Heart right ventricle (tissue), 16 donors: ENCODE data around the gene DPF3. TPM values are rescaled to one million over a fixed set of nuclear protein-coding genes. Genes with fewer than 3 reads are reported as not detected.

Experiments
- ATAC-seq, 8 donors: fragments of 200-7000 bp; cut with Tn5 transposase; one replicate each; pipeline ENCODE4 v1.9.1; 2020; ENCODE audit warnings: mild to moderate bottlenecking in 8 of 8, moderate library complexity in 8 of 8, moderate number of reproducible peaks in 1 of 8
- DNase-seq, 2 donors: peaks; one replicate each; pipeline ENCODE4 v3.0.0-alpha.2; 2020
- H3K27ac ChIP-seq, 10 donors: fragments of 200-600 bp; sonication (generic) in 2 of 10; one replicate each; pipeline versions ENCODE4 v1.5.0 to v1.8.0; 2020 to 2022; ENCODE audit warnings: mild to moderate bottlenecking in 3 of 10
- H3K27me3 ChIP-seq, 7 donors: fragments of 200-600 bp; one replicate each; pipeline ENCODE4 v1.8.0; 2021 to 2022; ENCODE audit warnings: mild to moderate bottlenecking in 2 of 7
- H3K36me3 ChIP-seq, 9 donors: fragments of 200-600 bp; sonication (generic) in 1 of 9; one replicate each; pipeline versions ENCODE4 v1.5.0 to v1.8.0; 2020 to 2022; ENCODE audit warnings: mild to moderate bottlenecking in 2 of 9
- H3K4me1 ChIP-seq, 9 donors: fragments of 200-600 bp; sonication (generic) in 1 of 9; one replicate each; pipeline versions ENCODE4 v1.5.0 to v1.8.0; 2020 to 2022; ENCODE audit warnings: mild to moderate bottlenecking in 4 of 9
- H3K4me3 ChIP-seq, 10 donors: fragments of 200-600 bp; sonication (generic) in 2 of 10; one replicate each; pipeline versions ENCODE4 v1.5.0 to v1.8.0; 2020 to 2022; ENCODE audit warnings: mild to moderate bottlenecking in 7 of 10, moderate library complexity in 2 of 10
- H3K9me3 ChIP-seq, 11 donors: fragments of 200-600 bp in 10 of 11; sonication (generic) in 2 of 11; one replicate each; pipeline versions ENCODE4 v1.5.0 to v1.8.0; 2013 to 2022; ENCODE audit warnings: mild to moderate bottlenecking in 2 of 11, control low read depth in 1 of 11, moderate library complexity in 1 of 11
- CTCF ChIP-seq, 9 donors: fragments of 200-600 bp; sonication (generic) in 2 of 9; IDR thresholded peaks; one replicate each; pipeline versions ENCODE4 v1.5.0 to v1.8.0; 2021 to 2022; ENCODE audit warnings: antibody characterized with exemption in 9 of 9, mild to moderate bottlenecking in 5 of 9, moderate library complexity in 1 of 9
- WGBS, 2 donors: extraction: QIAGEN DNeasy Blood & Tissue Kit; methylation state at CpG; one replicate each; pipeline ENCODE4 v1.1.7; 2013; ENCODE audit warnings: inconsistent platforms in 1 of 2; 5-methylcytosine and 5-hydroxymethylcytosine counted together
- intact Hi-C, 10 donors: fragments of 100-400 bp; cut with DNase I; formaldehyde crosslinking; loops; one replicate each; pipeline versions ENCODE4 v1.11.1 to v1.14.2; 2022
- polyA plus RNA-seq, 2 donors: library from polyadenylated mRNA; stranded (reverse); fragments of 200-250 nt; gene quantifications; one replicate each; pipeline ENCODE4 v1.2.3, GENCODE V29; 2013
- total RNA-seq, 10 donors: library from RNA; stranded (reverse); fragmentation: NEBNext Ultra II Directional in 3 of 10; extraction: Animal tissue kit (Norgen Biotek cat#: 25700) in 3 of 10; gene quantifications; one replicate each; pipeline versions ENCODE4 v1.2.1 to v1.2.4, GENCODE V29; 2021 to 2023
- donor health status: Arrhythmogenic right ventricular cardiomyopathy.
- donor health status: ischemic (EF 13 %, LVEDD 7.1; RV severe dilation, severe dysfunction).
- donor health status: healthy with polysubstance abuse.
- donor health status: DM: no; HTN: yes; CAD: no.
- donor health status: DM: no; HTN: no; CAD: no.
- donor health status: ischemic (EF 25% LVEDD 6.9; RV normal size, moderate dysfunction).
- donor health status: ischemic (EF 25% LVEDD 5.7; RV mildly dilated, moderate dysfunction).
- donor health status: healthy.
- donor health status: DM: yes; HTN: yes; CAD: no.
- donor health status: Ischemic cardiomyopathy.
- donor health status: ischemic (EF 35%, LVEDD 5.7; RV mildly dilated, moderate dysfunction).
- donor health status: nonischemic (EF 11% LVEDD 7.7; RV severe dilation, severe dysfunction).
- donor health status: DM: yes; HTN: yes; CAD: no.
- donor health status: PGD.
- donor health status: ischemic (EF 29% LVEDD 5.4; RV normal size, mild dysfunction).
- donor health status: nonischemic (EF 23%, LVEDD 6.1; RV moderate dilation, normal function).

Gene DPF3
- total and polyA plus RNA-seq, 12 donors, result 3.8 to 52.3 (median 35.6) TPM

GRCh38 chr14:72812292-72812851 lies 81.5 kb downstream of the DPF3 start:
- Histone ChIP-seq H3K27me3 (no peaks in the 10 kb centered on the region), H3K4me1 (peaks cover 12 to 85% (median 44%) of the 10 kb centered on the region in 9 donors), H3K36me3 (no peaks in the 10 kb centered on the region), H3K4me3 (peak overlapping the region in 4 of 10 donors; percentile 8 to 28 (median 15)), H3K27ac (peak overlapping the region; percentile 72 to 90 (median 85)), H3K9me3 (no peaks in the 10 kb centered on the region)
- intact Hi-C loops, result loop anchor here in 7 of 10 donors (2.0 to 5.0 kb wide), 3 partner anchors 80 to 95 kb away; partner anchors contain the start of gene DPF3 (in 7 of the 7)
- peak; percentile 87 to 96 (median 92) for ATAC-seq
- DNase-seq, result peak; percentile 72 to 74
- 38 to 58% methylated on average over 17 of the region's 17 CpGs for WGBS, 2 donors
- TF ChIP-seq CTCF (IDR thresholded peaks at IDR 0.05), result peak in 3 of 9 donors; percentile 26 to 38 (median 30)

DNA sequence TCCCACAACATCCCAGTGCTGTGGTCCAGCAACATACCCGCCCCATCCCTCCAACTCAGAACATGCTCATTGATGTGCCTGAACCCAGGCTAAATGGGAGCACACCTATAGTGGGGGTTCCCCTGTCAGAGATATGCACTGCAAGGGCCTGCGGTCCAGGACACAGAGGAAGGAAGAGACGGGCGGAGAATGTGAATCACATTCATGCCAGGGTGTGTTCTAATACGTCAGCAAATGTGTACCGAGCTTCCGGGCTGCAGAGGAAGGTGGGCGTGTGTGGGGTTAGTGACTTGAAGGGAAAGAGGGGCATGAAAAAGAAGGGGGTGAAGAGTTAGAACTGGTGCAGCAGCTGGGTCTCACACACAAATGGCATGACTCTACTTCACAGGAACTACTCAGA lies 83.7 kb downstream of the DPF3 start:
- ATAC-seq, result no peak
- Histone ChIP-seq H3K27me3 (no peaks in the 10 kb centered on the region), H3K4me3 (no peak overlapping the region), H3K4me1 (peaks cover 12 to 80% (median 46%) of the 10 kb centered on the region in 9 donors), H3K27ac (peak overlapping the region in 9 of 10 donors; percentile 47 to 90 (median 82)), H3K9me3 (no peaks in the 10 kb centered on the region), H3K36me3 (no peaks in the 10 kb centered on the region)
- no peak for DNase-seq
- intact Hi-C loops, result loop anchor here in 6 of 10 donors (5.0 kb wide), 2 partner anchors 82 to 93 kb away; partner anchors contain the start of gene DPF3 (in 6 of the 6)
- 29 to 59% methylated on average over 8 of the region's 8 CpGs for WGBS, 2 donors
- no peak for TF ChIP-seq CTCF (IDR thresholded peaks at IDR 0.05)

DNA sequence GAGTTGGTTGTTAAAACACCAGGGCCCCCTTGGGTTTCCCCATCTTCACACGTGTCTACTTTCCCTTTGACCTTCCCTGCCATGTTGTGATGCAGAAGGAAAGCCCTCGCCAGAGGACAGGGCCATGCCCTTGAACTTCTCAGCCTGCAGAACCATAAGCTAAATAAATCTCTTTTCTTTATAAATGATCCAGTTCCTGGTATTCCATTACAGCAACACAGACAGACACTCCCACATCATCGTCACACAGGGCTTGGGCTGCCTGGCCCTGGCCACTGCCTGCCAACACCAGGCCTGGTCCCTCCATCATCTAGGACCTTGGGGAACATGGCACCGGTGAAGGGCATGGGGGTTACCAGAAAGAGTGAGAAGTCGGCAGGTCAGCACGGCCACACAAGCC lies 84.8 kb downstream of the DPF3 start:
- Histone ChIP-seq H3K9me3 (no peaks in the 10 kb centered on the region), H3K27me3 (no peaks in the 10 kb centered on the region), H3K4me3 (no peak overlapping the region), H3K4me1 (peaks cover 12 to 80% (median 41%) of the 10 kb centered on the region in 9 donors), H3K27ac (peak overlapping the region in 7 of 10 donors; percentile 8 to 90 (median 58)), H3K36me3 (no peaks in the 10 kb centered on the region)
- intact Hi-C loops, result no loop called here
- 66 to 73% methylated on average over 6 of the region's 6 CpGs for WGBS, 2 donors
- ATAC-seq (no peak), DNase-seq (no peak)
- no peak for TF ChIP-seq CTCF (IDR thresholded peaks at IDR 0.05)

DNA sequence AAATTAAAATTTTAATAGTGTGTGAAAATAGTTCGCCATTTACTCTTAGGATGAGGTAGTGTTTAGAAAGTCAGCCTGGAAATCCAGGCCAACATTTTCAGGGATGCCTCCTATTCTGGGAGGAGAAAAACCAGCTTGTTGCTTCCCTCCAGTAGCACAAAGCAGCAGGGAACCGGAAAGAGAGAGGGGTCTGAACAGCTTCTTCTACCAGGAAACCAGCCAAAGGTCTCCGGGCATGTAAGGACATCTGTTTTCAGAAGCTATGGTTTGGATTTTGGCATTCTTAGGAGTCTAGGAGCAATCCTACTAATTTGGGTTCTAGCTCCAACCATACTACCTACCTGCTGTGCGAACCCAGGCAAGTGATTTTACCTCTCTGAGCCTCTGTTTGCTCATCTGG lies 85.3 kb downstream of the DPF3 start:
- H3K4me3 ChIP-seq, result no peak overlapping the region
- ATAC-seq, result no peak
- peak overlapping the region in 7 of 10 donors; percentile 8 to 90 (median 53) for H3K27ac ChIP-seq
- WGBS, 2 donors, result 69 to 70% methylated on average over 4 of the region's 4 CpGs
- peaks cover 11 to 78% (median 36%) of the 10 kb centered on the region in 9 donors for H3K4me1 ChIP-seq
- no peak for TF ChIP-seq CTCF (IDR thresholded peaks at IDR 0.05)
- no peaks in the 10 kb centered on the region for H3K36me3 ChIP-seq
- no peaks in the 10 kb centered on the region for H3K27me3 ChIP-seq
- intact Hi-C loops, result no loop called here
- no peak for DNase-seq
- H3K9me3 ChIP-seq, result no peaks in the 10 kb centered on the region
